GM18526 (cell line): ENCODE measurements around the gene YTHDF1.

Experiments used
- POLR2A ChIP-seq: IDR thresholded peaks from 3 replicates; pipeline ENCODE4 v1.6.1; 2011; ENCODE audit not compliant: insufficient read length; ENCODE audit errors: extremely low read depth

Gene YTHDF1

GRCh38 chr20:63164484-63165355 is 51.2 kb downstream of the YTHDF1 start:
- TF ChIP-seq POLR2A: no peak

GRCh38 chr20:63163596-63164483 is 52.1 kb downstream of the YTHDF1 start:
- no peak for TF ChIP-seq POLR2A

GRCh38 chr20:63163171-63163570 is 52.8 kb downstream of the YTHDF1 start:
- no peak for TF ChIP-seq POLR2A

GRCh38 chr20:63162206-63162795 is 53.6 kb downstream of the YTHDF1 start:
- TF ChIP-seq POLR2A: no peak

GRCh38 chr20:63161176-63161651 is 54.7 kb downstream of the YTHDF1 start:
- TF ChIP-seq POLR2A: no peak

- no peak for TF ChIP-seq POLR2A
Observed at GRCh38 chr20:63160641-63161175, 55.2 kb downstream of the YTHDF1 start.

GRCh38 chr20:63159826-63160640 is 55.9 kb downstream of the YTHDF1 start:
- TF ChIP-seq POLR2A: no peak

GRCh38 chr20:63158845-63159244 is 57.1 kb downstream of the YTHDF1 start:
- TF ChIP-seq POLR2A: no peak

- TF ChIP-seq POLR2A: no peak
Observed at GRCh38 chr20:63158352-63158751, 57.6 kb downstream of the YTHDF1 start.

GRCh38 chr20:63156221-63156671 is 59.7 kb downstream of the YTHDF1 start:
- no peak for TF ChIP-seq POLR2A

- no peak for TF ChIP-seq POLR2A
Observed at GRCh38 chr20:63155266-63156165, 60.4 kb downstream of the YTHDF1 start.

- TF ChIP-seq POLR2A: no peak
Observed at GRCh38 chr20:63154395-63154794, 61.5 kb downstream of the YTHDF1 start.
